WTC11 (cell line): ENCODE results near the gene USH2A. TPM values are rescaled to one million over a fixed set of nuclear protein-coding genes. Genes with fewer than 3 reads are reported as not detected.

Experiments used
- ATAC-seq: fragments of 200-7000 bp; cut with Tn5 transposase; 2 replicates; pipeline ENCODE4 v1.10.0; 2021; ENCODE audit warnings: mild to moderate bottlenecking, moderate library complexity
- CTCF ChIA-PET: fragments of 300-600 bp; sonication (Branson Sonifier 250); formaldehyde crosslinking; loops from one replicate; lab custom pipeline; 2021; ENCODE audit warnings: antibody characterized with exemption; lab: Charles Lee
- POLR2A ChIA-PET: fragments of 350-600 bp; sonication (Branson Sonifier 250); formaldehyde crosslinking; loops from one replicate; lab custom pipeline; 2021; ENCODE audit warnings: antibody characterized with exemption; lab: Charles Lee
- DNase-seq: peaks from one replicate; pipeline ENCODE4 v3.0.0; 2021; ENCODE audit warnings: low spot score
- H3K27ac Mint-ChIP-seq: 2 replicates; pipeline ENCODE4 v1.8.0; 2021; ENCODE audit warnings: mixed read lengths
- H3K27me3 Mint-ChIP-seq: 2 replicates; pipeline ENCODE4 v1.8.0; 2021; ENCODE audit warnings: low read depth, mild to moderate bottlenecking, moderate library complexity, mixed read lengths
- H3K36me3 Mint-ChIP-seq: 2 replicates; pipeline ENCODE4 v1.8.0; 2021; ENCODE audit warnings: mixed read lengths
- H3K4me1 Mint-ChIP-seq: 2 replicates; pipeline ENCODE4 v1.8.0; 2022; ENCODE audit warnings: mixed read lengths
- H3K4me3 Mint-ChIP-seq: 2 replicates; pipeline ENCODE4 v1.8.0; 2021; ENCODE audit warnings: mild to moderate bottlenecking, moderate library complexity, mixed read lengths
- H3K9me3 Mint-ChIP-seq: 2 replicates; pipeline ENCODE4 v1.8.0; 2021; ENCODE audit warnings: mixed read lengths
- CREB1 ChIP-seq: sonication (generic); formaldehyde crosslinking; IDR thresholded peaks from 2 replicates; pipeline ENCODE4 v1.8.0; 2023; ENCODE audit warnings: mild to moderate bottlenecking, missing genetic modification reagents
- FOXP1 ChIP-seq: sonication (generic); formaldehyde crosslinking; IDR thresholded peaks from 2 replicates; pipeline ENCODE4 v1.8.0; 2022; ENCODE audit warnings: missing genetic modification reagents, mild to moderate bottlenecking, moderate library complexity, borderline replicate concordance
- IRF2 ChIP-seq: sonication (generic); formaldehyde crosslinking; IDR thresholded peaks from 2 replicates; pipeline ENCODE4 v1.8.0; 2022; ENCODE audit warnings: low read depth, missing genetic modification reagents, borderline replicate concordance
- JUN ChIP-seq: sonication (generic); formaldehyde crosslinking; IDR thresholded peaks from 2 replicates; pipeline ENCODE4 v1.8.0; 2023; ENCODE audit warnings: mild to moderate bottlenecking, missing genetic modification reagents
- NR1H2 ChIP-seq: sonication (generic); formaldehyde crosslinking; IDR thresholded peaks from 2 replicates; pipeline ENCODE4 v1.9.0; 2021; ENCODE audit warnings: mild to moderate bottlenecking, moderate library complexity, missing genetic modification reagents
- ZNF121 ChIP-seq: sonication (generic); formaldehyde crosslinking; IDR thresholded peaks from 2 replicates; pipeline ENCODE4 v1.8.0; 2023; ENCODE audit warnings: missing genetic modification reagents
- ZNF232 ChIP-seq: sonication (generic); formaldehyde crosslinking; IDR thresholded peaks from 2 replicates; pipeline ENCODE4 v1.8.0; 2022; ENCODE audit warnings: mild to moderate bottlenecking, missing genetic modification reagents
- ZNF263 ChIP-seq: sonication (generic); formaldehyde crosslinking; IDR thresholded peaks from 2 replicates; pipeline ENCODE4 v1.8.1; 2022; ENCODE audit warnings: low read depth, mild to moderate bottlenecking, moderate library complexity, missing genetic modification reagents
- total RNA-seq: library from RNA; stranded (reverse); gene quantifications from 3 replicates; pipeline ENCODE4 v1.2.3, GENCODE V29; 2021
- TF ChIP-seq, protein P1 (sequence below): sonication (generic); formaldehyde crosslinking; IDR thresholded peaks from 2 replicates; pipeline ENCODE4 v1.8.0; 2023; ENCODE audit warnings: missing genetic modification reagents, mild to moderate bottlenecking, borderline replicate concordance
- TF ChIP-seq, protein P2 (sequence below): fragments of 250-450 bp; sonication (Bioruptor Pico); IDR thresholded peaks from 2 replicates; pipeline ENCODE4 v2.1.2; 2022; ENCODE audit warnings: mild to moderate bottlenecking, moderate library complexity
- TF ChIP-seq, protein P3 (sequence below): sonication (generic); formaldehyde crosslinking; IDR thresholded peaks from 2 replicates; pipeline ENCODE4 v1.8.0; 2022; ENCODE audit warnings: mild to moderate bottlenecking, missing genetic modification reagents
- TF ChIP-seq, protein P4 (sequence below): sonication (generic); formaldehyde crosslinking; IDR thresholded peaks from 2 replicates; pipeline ENCODE4 v1.8.0; 2022; ENCODE audit warnings: mild to moderate bottlenecking, missing genetic modification reagents
- TF ChIP-seq, protein P5 (sequence below): sonication (generic); formaldehyde crosslinking; IDR thresholded peaks from 2 replicates; pipeline ENCODE4 v1.8.1; 2023; ENCODE audit warnings: mild to moderate bottlenecking, missing genetic modification reagents
- TF ChIP-seq, protein P6 (sequence below): sonication (generic); formaldehyde crosslinking; IDR thresholded peaks from 2 replicates; pipeline ENCODE4 v1.8.0; 2023; ENCODE audit warnings: mild to moderate bottlenecking, missing genetic modification reagents

Gene USH2A
- total RNA-seq, 1 experiment from 2014 or later: 0.37 TPM

DNA sequence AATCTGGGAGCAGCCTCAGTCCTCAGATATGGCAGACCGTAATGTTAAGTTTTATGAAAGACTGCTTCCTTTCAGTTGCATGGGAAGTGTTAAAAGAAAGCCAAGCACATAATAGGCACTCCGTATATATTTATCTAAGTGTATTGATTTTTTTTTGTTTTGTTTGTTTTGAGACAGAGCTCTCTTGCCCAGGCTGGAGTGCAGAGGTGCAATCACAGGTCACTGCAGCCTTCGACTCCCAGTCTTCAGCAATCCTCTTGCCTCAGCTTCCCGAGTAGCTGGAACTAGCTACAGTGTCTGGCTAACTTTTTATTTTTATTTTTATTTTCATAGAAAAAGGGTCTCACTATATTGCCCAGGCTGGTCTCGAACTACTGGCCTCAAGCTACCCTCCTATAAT lies 341.8 kb downstream of the USH2A start (continued):
- no peak for TF ChIP-seq ZNF121 (CRISPR knock-in tag)

DNA sequence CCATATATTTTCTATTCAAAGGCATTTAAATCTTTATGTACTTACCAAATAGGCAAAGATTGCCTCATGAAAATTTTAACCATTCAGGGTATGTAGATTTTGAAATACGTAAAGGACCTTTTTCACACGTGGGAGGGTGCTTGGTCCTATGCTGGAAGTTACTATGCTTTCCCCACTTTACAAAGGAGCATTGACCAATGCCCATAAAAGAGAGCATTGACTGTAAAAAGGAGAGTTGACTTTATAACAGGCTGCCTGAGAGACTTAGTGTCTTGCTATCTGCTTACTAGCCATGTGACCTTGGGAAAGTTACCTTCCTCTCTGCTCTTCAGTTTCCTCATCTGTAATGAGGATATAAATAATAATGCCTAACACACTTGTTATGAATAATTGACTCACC lies 346.5 kb downstream of the USH2A start:
- Mint-ChIP-seq H3K27ac (no peak overlapping the region), H3K4me3 (no peak overlapping the region), H3K4me1 (peaks cover 29% of the 10 kb centered on the region), H3K9me3 (no peaks in the 10 kb centered on the region), H3K27me3 (no peaks in the 10 kb centered on the region), H3K36me3 (no peaks in the 10 kb centered on the region)
- ChIA-PET CTCF (no interaction called here), POLR2A (no interaction called here)
- TF ChIP-seq ZNF232 (CRISPR knock-in tag) (no peak), NR1H2 (CRISPR knock-in tag) (no peak), JUN (CRISPR knock-in tag) (no peak), IRF2 (no peak), ZNF263 (CRISPR knock-in tag) (no peak), FOXP1 (CRISPR knock-in tag) (no peak)
- TF ChIP-seq, protein P1, sequence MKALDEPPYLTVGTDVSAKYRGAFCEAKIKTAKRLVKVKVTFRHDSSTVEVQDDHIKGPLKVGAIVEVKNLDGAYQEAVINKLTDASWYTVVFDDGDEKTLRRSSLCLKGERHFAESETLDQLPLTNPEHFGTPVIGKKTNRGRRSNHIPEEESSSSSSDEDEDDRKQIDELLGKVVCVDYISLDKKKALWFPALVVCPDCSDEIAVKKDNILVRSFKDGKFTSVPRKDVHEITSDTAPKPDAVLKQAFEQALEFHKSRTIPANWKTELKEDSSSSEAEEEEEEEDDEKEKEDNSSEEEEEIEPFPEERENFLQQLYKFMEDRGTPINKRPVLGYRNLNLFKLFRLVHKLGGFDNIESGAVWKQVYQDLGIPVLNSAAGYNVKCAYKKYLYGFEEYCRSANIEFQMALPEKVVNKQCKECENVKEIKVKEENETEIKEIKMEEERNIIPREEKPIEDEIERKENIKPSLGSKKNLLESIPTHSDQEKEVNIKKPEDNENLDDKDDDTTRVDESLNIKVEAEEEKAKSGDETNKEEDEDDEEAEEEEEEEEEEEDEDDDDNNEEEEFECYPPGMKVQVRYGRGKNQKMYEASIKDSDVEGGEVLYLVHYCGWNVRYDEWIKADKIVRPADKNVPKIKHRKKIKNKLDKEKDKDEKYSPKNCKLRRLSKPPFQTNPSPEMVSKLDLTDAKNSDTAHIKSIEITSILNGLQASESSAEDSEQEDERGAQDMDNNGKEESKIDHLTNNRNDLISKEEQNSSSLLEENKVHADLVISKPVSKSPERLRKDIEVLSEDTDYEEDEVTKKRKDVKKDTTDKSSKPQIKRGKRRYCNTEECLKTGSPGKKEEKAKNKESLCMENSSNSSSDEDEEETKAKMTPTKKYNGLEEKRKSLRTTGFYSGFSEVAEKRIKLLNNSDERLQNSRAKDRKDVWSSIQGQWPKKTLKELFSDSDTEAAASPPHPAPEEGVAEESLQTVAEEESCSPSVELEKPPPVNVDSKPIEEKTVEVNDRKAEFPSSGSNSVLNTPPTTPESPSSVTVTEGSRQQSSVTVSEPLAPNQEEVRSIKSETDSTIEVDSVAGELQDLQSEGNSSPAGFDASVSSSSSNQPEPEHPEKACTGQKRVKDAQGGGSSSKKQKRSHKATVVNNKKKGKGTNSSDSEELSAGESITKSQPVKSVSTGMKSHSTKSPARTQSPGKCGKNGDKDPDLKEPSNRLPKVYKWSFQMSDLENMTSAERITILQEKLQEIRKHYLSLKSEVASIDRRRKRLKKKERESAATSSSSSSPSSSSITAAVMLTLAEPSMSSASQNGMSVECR (CRISPR knock-in tag): no peak
- TF ChIP-seq, protein P2, sequence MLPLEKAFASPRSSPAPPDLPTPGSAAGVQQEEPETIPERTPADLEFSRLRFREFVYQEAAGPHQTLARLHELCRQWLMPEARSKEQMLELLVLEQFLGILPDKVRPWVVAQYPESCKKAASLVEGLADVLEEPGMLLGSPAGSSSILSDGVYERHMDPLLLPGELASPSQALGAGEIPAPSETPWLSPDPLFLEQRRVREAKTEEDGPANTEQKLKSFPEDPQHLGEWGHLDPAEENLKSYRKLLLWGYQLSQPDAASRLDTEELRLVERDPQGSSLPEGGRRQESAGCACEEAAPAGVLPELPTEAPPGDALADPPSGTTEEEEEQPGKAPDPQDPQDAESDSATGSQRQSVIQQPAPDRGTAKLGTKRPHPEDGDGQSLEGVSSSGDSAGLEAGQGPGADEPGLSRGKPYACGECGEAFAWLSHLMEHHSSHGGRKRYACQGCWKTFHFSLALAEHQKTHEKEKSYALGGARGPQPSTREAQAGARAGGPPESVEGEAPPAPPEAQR (CRISPR knock-in tag): no peak
- TF ChIP-seq, protein P3, sequence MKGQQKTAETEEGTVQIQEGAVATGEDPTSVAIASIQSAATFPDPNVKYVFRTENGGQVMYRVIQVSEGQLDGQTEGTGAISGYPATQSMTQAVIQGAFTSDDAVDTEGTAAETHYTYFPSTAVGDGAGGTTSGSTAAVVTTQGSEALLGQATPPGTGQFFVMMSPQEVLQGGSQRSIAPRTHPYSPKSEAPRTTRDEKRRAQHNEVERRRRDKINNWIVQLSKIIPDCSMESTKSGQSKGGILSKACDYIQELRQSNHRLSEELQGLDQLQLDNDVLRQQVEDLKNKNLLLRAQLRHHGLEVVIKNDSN: no peak
- TF ChIP-seq, protein P4, sequence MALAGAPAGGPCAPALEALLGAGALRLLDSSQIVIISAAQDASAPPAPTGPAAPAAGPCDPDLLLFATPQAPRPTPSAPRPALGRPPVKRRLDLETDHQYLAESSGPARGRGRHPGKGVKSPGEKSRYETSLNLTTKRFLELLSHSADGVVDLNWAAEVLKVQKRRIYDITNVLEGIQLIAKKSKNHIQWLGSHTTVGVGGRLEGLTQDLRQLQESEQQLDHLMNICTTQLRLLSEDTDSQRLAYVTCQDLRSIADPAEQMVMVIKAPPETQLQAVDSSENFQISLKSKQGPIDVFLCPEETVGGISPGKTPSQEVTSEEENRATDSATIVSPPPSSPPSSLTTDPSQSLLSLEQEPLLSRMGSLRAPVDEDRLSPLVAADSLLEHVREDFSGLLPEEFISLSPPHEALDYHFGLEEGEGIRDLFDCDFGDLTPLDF: no peak
- TF ChIP-seq, protein P5, sequence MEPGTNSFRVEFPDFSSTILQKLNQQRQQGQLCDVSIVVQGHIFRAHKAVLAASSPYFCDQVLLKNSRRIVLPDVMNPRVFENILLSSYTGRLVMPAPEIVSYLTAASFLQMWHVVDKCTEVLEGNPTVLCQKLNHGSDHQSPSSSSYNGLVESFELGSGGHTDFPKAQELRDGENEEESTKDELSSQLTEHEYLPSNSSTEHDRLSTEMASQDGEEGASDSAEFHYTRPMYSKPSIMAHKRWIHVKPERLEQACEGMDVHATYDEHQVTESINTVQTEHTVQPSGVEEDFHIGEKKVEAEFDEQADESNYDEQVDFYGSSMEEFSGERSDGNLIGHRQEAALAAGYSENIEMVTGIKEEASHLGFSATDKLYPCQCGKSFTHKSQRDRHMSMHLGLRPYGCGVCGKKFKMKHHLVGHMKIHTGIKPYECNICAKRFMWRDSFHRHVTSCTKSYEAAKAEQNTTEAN (CRISPR knock-in tag): no peak
- DNase-seq (no peak), ATAC-seq (no peak)

DNA sequence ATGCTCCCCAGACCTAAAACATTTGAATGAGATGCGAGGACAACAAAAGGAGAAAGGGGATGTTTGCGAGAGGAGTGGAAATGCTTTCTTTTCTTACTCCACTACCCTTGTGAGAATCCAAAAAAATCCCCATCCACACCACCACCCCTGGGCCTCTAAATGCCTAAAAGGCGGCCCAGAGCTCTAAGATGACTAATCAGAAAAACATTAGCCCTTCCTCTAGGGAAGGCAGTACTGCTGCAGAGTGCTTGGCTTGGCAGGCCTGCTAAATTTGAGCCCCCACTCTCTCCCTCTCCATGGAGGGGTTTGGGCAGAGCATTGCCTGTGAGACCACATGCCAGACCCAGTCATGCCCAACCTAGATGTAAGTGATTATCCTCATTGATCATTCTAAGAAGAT lies 347.9 kb downstream of the USH2A start:
- POLR2A ChIA-PET: no interaction called here
- Mint-ChIP-seq H3K27me3 (no peaks in the 10 kb centered on the region), H3K4me3 (no peak overlapping the region), H3K4me1 (peaks cover 24% of the 10 kb centered on the region), H3K27ac (no peak overlapping the region; the same call in 1 of the 2 replicates), H3K36me3 (no peaks in the 10 kb centered on the region), H3K9me3 (no peaks in the 10 kb centered on the region)
- DNase-seq (no peak), ATAC-seq (peak; percentile 82)
- TF ChIP-seq, protein P6, sequence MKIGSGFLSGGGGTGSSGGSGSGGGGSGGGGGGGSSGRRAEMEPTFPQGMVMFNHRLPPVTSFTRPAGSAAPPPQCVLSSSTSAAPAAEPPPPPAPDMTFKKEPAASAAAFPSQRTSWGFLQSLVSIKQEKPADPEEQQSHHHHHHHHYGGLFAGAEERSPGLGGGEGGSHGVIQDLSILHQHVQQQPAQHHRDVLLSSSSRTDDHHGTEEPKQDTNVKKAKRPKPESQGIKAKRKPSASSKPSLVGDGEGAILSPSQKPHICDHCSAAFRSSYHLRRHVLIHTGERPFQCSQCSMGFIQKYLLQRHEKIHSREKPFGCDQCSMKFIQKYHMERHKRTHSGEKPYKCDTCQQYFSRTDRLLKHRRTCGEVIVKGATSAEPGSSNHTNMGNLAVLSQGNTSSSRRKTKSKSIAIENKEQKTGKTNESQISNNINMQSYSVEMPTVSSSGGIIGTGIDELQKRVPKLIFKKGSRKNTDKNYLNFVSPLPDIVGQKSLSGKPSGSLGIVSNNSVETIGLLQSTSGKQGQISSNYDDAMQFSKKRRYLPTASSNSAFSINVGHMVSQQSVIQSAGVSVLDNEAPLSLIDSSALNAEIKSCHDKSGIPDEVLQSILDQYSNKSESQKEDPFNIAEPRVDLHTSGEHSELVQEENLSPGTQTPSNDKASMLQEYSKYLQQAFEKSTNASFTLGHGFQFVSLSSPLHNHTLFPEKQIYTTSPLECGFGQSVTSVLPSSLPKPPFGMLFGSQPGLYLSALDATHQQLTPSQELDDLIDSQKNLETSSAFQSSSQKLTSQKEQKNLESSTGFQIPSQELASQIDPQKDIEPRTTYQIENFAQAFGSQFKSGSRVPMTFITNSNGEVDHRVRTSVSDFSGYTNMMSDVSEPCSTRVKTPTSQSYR: no peak
- no peak for TF ChIP-seq CREB1 (CRISPR knock-in tag)
- CTCF ChIA-PET: no interaction called here
